ENCODE measurements around the gene ALPP. TPM values are rescaled to one million over a fixed set of nuclear protein-coding genes. Genes with fewer than 3 reads are reported as not detected.
"Not testable (repeated sequence)": the region's sequence is repeated elsewhere in the genome, so short reads cannot be mapped to it uniquely, and the experiment has no call there.

Gene ALPP
- 0.08 TPM in 1 of 2 replicates, not detected in the other for total RNA-seq (2014; rRNA removed; shearing (Covaris generic))

GRCh38 chr2:232378735-232379151 is at the start of gene ALPP:
TSS of gene ALPP (plus strand) at chr2:232378751. CDS start at chr2:232378803, 52 bp downstream.
- not testable (repeated sequence) for H3K4me1 ChIP-seq; H3K9me3 ChIP-seq (replicated peaks); DNase-seq; H3K4me3 ChIP-seq; H3K27me3 ChIP-seq; H3K27ac ChIP-seq; H3K36me3 ChIP-seq

- no peak for DNase-seq
- Histone ChIP-seq H3K9me3 (replicated peaks) (no peaks in the 10 kb centered on the region), H3K27me3 (no peaks in the 10 kb centered on the region), H3K27ac (no peak overlapping the region), H3K4me1 (peaks cover 3% of the 10 kb centered on the region; the same call in 1 of the 2 replicates), H3K36me3 (no peaks in the 10 kb centered on the region), H3K4me3 (no peak overlapping the region)
These were observed 48.9 kb upstream of the ALPP start for GRCh38 chr2:232329716-232330067.

- Histone ChIP-seq H3K27me3 (no peaks in the 10 kb centered on the region), H3K4me3 (no peak overlapping the region), H3K36me3 (no peaks in the 10 kb centered on the region), H3K27ac (no peak overlapping the region), H3K9me3 (replicated peaks) (no peaks in the 10 kb centered on the region), H3K4me1 (peaks cover 3% of the 10 kb centered on the region; the same call in 1 of the 2 replicates)
- DNase-seq: no peak
These were observed 48.2 kb upstream of the ALPP start for GRCh38 chr2:232330068-232330999.

GRCh38 chr2:232331061-232331460 is 47.5 kb upstream of the ALPP start:
- not testable (repeated sequence) for H3K4me3 ChIP-seq; H3K27ac ChIP-seq; H3K27me3 ChIP-seq; H3K36me3 ChIP-seq; H3K4me1 ChIP-seq; H3K9me3 ChIP-seq (replicated peaks)
- DNase-seq: peak; percentile 80 to 84

DNA sequence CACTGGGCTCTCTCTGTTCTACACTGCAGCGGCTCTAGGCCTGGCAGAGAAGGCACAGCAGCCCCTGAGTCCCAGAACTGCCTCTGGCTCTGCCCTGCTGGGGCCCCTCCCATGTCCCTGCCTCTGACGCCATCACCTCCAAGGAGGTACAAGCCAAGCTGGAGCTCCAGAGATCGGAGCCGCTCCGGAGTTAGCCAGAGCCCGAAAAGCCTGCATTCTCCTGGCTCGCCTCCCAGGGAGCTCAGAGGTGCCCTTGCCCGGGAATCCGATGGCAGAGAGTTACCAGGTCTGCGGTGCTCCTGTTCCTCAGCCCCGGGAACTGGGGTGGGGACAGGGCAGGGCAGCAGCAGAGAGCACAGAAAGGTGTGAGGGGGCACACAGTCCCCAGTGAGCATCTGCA is 46.9 kb upstream of the ALPP start:
- not testable (repeated sequence) for H3K27ac ChIP-seq; H3K27me3 ChIP-seq; H3K4me1 ChIP-seq; H3K9me3 ChIP-seq (replicated peaks); H3K36me3 ChIP-seq; DNase-seq; H3K4me3 ChIP-seq

DNA sequence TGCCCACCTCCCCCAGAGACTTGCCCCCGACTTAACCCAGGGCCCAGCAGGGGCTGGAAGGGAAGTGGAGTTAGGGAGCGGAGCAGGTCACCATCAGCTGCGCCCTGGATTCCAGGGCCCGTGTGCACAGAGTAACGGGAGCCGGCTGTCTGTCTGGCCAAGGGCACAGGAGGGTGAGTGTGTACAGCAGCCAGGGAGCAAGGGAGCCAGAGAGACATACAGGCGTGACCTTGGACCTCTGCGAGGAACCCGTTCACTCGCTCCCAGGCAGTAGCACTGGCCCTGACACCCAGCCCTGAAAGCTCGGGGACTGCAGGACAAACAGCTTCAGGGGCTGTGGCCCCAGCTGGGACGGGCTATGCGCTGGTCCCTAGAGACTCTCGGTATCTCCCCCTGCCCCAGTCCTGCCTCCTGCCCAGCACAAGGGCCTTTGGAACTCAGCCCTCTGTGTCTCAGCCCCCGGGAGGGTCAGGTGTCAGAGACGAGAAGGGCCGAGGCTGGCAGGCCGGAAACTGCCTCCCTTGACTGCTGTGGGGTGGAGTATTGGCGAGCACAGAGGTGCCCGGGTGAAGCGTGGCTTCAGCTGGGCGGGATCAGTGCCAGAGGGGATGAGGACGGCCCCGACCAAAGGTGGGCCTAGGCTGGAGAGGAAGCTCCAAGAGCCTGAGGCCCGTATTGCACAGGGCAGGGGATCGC is 46.2 kb upstream of the ALPP start:
- not testable (repeated sequence) for H3K27ac ChIP-seq; DNase-seq; H3K9me3 ChIP-seq (replicated peaks); H3K36me3 ChIP-seq; H3K4me3 ChIP-seq; H3K4me1 ChIP-seq; H3K27me3 ChIP-seq

GRCh38 chr2:232332940-232333259 is 45.7 kb upstream of the ALPP start:
- H3K27me3 ChIP-seq: no peaks in the 10 kb centered on the region
- no peak overlapping the region for H3K27ac ChIP-seq
- no peaks in the 10 kb centered on the region for H3K4me1 ChIP-seq
- no peak overlapping the region for H3K4me3 ChIP-seq
- DNase-seq: no peak
- no peaks in the 10 kb centered on the region for H3K36me3 ChIP-seq
- no peaks in the 10 kb centered on the region for H3K9me3 ChIP-seq (replicated peaks)

- H3K27me3 ChIP-seq: no peaks in the 10 kb centered on the region
- DNase-seq: peak in 1 of 2 experiments; percentile 41
These were observed 45.0 kb upstream of the ALPP start for GRCh38 chr2:232333361-232334135.

GRCh38 chr2:232334136-232334884 is 44.2 kb upstream of the ALPP start:
- H3K36me3 ChIP-seq; H3K27me3 ChIP-seq; H3K4me3 ChIP-seq; H3K9me3 ChIP-seq (replicated peaks); DNase-seq; H3K27ac ChIP-seq; H3K4me1 ChIP-seq: not testable (repeated sequence)

More at GRCh38 chr2:232333361-232334135, 45.0 kb upstream of the ALPP start:
- Histone ChIP-seq H3K36me3 (no peaks in the 10 kb centered on the region), H3K4me1 (no peaks in the 10 kb centered on the region), H3K9me3 (replicated peaks) (no peaks in the 10 kb centered on the region), H3K27ac (no peak overlapping the region), H3K4me3 (no peak overlapping the region)

GRCh38 chr2:232334885-232335205 is 43.7 kb upstream of the ALPP start:
- H3K27me3 ChIP-seq; DNase-seq; H3K27ac ChIP-seq; H3K4me1 ChIP-seq; H3K4me3 ChIP-seq; H3K9me3 ChIP-seq (replicated peaks); H3K36me3 ChIP-seq: not testable (repeated sequence)

GRCh38 chr2:232335206-232335858 is 43.2 kb upstream of the ALPP start:
- DNase-seq; H3K4me3 ChIP-seq; H3K4me1 ChIP-seq; H3K27me3 ChIP-seq; H3K36me3 ChIP-seq; H3K9me3 ChIP-seq (replicated peaks); H3K27ac ChIP-seq: not testable (repeated sequence)

- no peaks in the 10 kb centered on the region for H3K9me3 ChIP-seq (replicated peaks)
- no peaks in the 10 kb centered on the region for H3K27me3 ChIP-seq
- no peak overlapping the region for H3K27ac ChIP-seq
- no peaks in the 10 kb centered on the region for H3K4me1 ChIP-seq
- H3K36me3 ChIP-seq: no peaks in the 10 kb centered on the region
- DNase-seq: no peak
- no peak overlapping the region for H3K4me3 ChIP-seq
These were observed 42.7 kb upstream of the ALPP start for GRCh38 chr2:232335859-232336215.

DNA sequence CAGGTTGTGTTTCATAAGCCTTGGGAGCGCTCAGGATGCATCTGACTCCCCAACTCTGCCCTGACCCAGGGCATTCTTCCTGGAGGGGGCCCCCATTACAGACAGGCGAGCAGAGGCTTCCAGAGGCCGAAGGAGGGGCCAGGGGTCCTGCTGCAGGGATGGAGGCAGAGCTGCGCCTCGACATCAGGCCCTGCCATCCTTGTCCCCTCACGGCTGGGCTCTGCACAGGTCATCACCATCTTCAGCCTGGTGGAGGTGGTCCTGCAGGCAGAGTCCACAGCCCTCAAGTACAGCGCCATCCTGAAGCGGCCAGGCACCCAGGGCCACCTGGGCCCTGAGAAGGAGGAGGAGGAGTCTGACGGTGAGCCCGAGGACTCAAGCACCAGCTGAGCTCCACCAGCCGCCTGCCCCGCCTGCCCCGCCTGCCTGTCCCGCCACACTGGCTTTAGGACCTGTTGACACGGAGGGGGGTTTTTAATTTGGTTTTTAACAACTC is 42.3 kb upstream of the ALPP start:
- Histone ChIP-seq H3K36me3 (no peaks in the 10 kb centered on the region), H3K4me1 (no peaks in the 10 kb centered on the region), H3K9me3 (replicated peaks) (no peaks in the 10 kb centered on the region), H3K4me3 (no peak overlapping the region), H3K27ac (no peak overlapping the region), H3K27me3 (no peaks in the 10 kb centered on the region)
- DNase-seq: no peak
